Tibial nerve (tissue), 4 donors: ENCODE results near the gene PROM1.

Source experiments
- CTCF ChIP-seq, 5 experiments: fragments of 200-600 bp in 3 of 5; fragments of 450-650 bp in 2 of 5; sonication (generic) in 3 of 5; IDR thresholded peaks; one replicate each; pipeline ENCODE4 v1.5.1; 2016 to 2019; ENCODE audit warnings: antibody characterized with exemption in 5 of 5, mild to moderate bottlenecking in 3 of 5, moderate library complexity in 2 of 5
- EP300 ChIP-seq, 2 donors: sonication (generic); formaldehyde crosslinking; IDR thresholded peaks; one replicate each; pipeline ENCODE4 v1.6.1; 2017; ENCODE audit warnings: antibody characterized with exemption in 2 of 2, mild to moderate bottlenecking in 1 of 2

- TF ChIP-seq CTCF (IDR thresholded peaks at IDR 0.05) (no peak), EP300 (IDR thresholded peaks at IDR 0.05) (no peak)
These were observed 27.0 kb upstream of the PROM1 start for GRCh38 chr4:16110661-16111290.
